Measurements from ENCODE around the gene NONO. TPM values are rescaled to one million over a fixed set of nuclear protein-coding genes. Genes with fewer than 3 reads are reported as not detected.
"Not testable (repeated sequence)": the region's sequence is repeated elsewhere in the genome, so short reads cannot be mapped to it uniquely, and the experiment has no call there.

NONO gene
- polyA plus RNA-seq, 1 donor from 2014 or later: 444 TPM

- Histone ChIP-seq H3K9ac (ENCODE audit: low read length) (no peak overlapping the region), H3K4me2 (ENCODE audit: low read length) (no peak overlapping the region), H3K27ac (ENCODE audit: low read length) (no peak overlapping the region), H3K9me2 (ENCODE audit: insufficient read depth, low read length) (no peaks in the 10 kb centered on the region), H3K4me3 (ENCODE audit: low read length) (no peak overlapping the region), H3K36me3 (ENCODE audit: insufficient read depth, low read length) (no peaks in the 10 kb centered on the region), H3F3A (ENCODE audit: insufficient read depth, low read length, poor library complexity, severe bottlenecking) (no peaks in the 10 kb centered on the region), H2AFZ (ENCODE audit: low read depth, low read length) (no peak overlapping the region), H3K79me2 (replicated peaks; ENCODE audit: insufficient read depth, low read length) (no peaks in the 10 kb centered on the region), H3K9me3 (ENCODE audit: low read length) (no peaks in the 10 kb centered on the region), H3K27me3 (ENCODE audit: insufficient read depth, low read depth, low read length) (no peaks in the 10 kb centered on the region), H4K20me1 (ENCODE audit: insufficient read depth) (no peaks in the 10 kb centered on the region)
- TF ChIP-seq TAF1 (IDR thresholded peaks at IDR 0.05; ENCODE audit: low read depth): no peak
These were observed 38.3 kb downstream of the NONO start for GRCh38 chrX:71321731-71322130.

- H3K27ac ChIP-seq (ENCODE audit: low read length); H3K9me2 ChIP-seq (ENCODE audit: insufficient read depth, low read length); H3K9ac ChIP-seq (ENCODE audit: low read length); H3K79me2 ChIP-seq (replicated peaks; ENCODE audit: insufficient read depth, low read length); H3F3A ChIP-seq (ENCODE audit: insufficient read depth, low read length, poor library complexity, severe bottlenecking); H3K9me3 ChIP-seq (ENCODE audit: low read length); H3K36me3 ChIP-seq (ENCODE audit: insufficient read depth, low read length); H3K4me3 ChIP-seq (ENCODE audit: low read length); H2AFZ ChIP-seq (ENCODE audit: low read depth, low read length); H4K20me1 ChIP-seq (ENCODE audit: insufficient read depth); H3K4me2 ChIP-seq (ENCODE audit: low read length); H3K27me3 ChIP-seq (ENCODE audit: insufficient read depth, low read depth, low read length): not testable (repeated sequence)
These were observed 41.0 kb downstream of the NONO start for GRCh38 chrX:71324452-71324851.

- Histone ChIP-seq H3K27ac (ENCODE audit: low read length) (no peak overlapping the region), H3K9ac (ENCODE audit: low read length) (no peak overlapping the region), H3K79me2 (replicated peaks; ENCODE audit: insufficient read depth, low read length) (no peaks in the 10 kb centered on the region), H3K4me3 (ENCODE audit: low read length) (no peak overlapping the region), H3K9me2 (ENCODE audit: insufficient read depth, low read length) (no peaks in the 10 kb centered on the region), H4K20me1 (ENCODE audit: insufficient read depth) (no peaks in the 10 kb centered on the region), H2AFZ (ENCODE audit: low read depth, low read length) (no peak overlapping the region), H3K9me3 (ENCODE audit: low read length) (no peaks in the 10 kb centered on the region), H3K4me2 (ENCODE audit: low read length) (no peak overlapping the region), H3K27me3 (ENCODE audit: insufficient read depth, low read depth, low read length) (no peaks in the 10 kb centered on the region), H3K36me3 (ENCODE audit: insufficient read depth, low read length) (no peaks in the 10 kb centered on the region), H3F3A (ENCODE audit: insufficient read depth, low read length, poor library complexity, severe bottlenecking) (no peaks in the 10 kb centered on the region)
- TF ChIP-seq REST (IDR thresholded peaks at IDR 0.05; ENCODE audit: borderline replicate concordance) (no peak), SMC3 (conservative IDR thresholded peaks at IDR 0.05; ENCODE audit: poor library complexity) (no peak), TAF1 (IDR thresholded peaks at IDR 0.05; ENCODE audit: low read depth) (no peak), POLR2AphosphoS5 (IDR thresholded peaks at IDR 0.05) (no peak), MXI1 (conservative IDR thresholded peaks at IDR 0.05; ENCODE audit: poor library complexity, severe bottlenecking) (no peak), CTCF (IDR thresholded peaks at IDR 0.05; ENCODE audit: poor library complexity, severe bottlenecking) (no peak), RAD21 (conservative IDR thresholded peaks at IDR 0.05) (no peak), EZH2 (IDR thresholded peaks at IDR 0.05; ENCODE audit: borderline replicate concordance, insufficient read depth, low read length, poor library complexity, severe bottlenecking) (no peak), EP300 (conservative IDR thresholded peaks at IDR 0.05; ENCODE audit: poor library complexity, severe bottlenecking) (no peak)
These were observed 43.0 kb downstream of the NONO start for GRCh38 chrX:71326394-71326793.

GRCh38 chrX:71349151-71349665 is 65.8 kb downstream of the NONO start:
- H3K36me3 ChIP-seq (ENCODE audit: insufficient read depth, low read length); H3K9me3 ChIP-seq (ENCODE audit: low read length); H3K9me2 ChIP-seq (ENCODE audit: insufficient read depth, low read length); H4K20me1 ChIP-seq (ENCODE audit: insufficient read depth); H3K79me2 ChIP-seq (replicated peaks; ENCODE audit: insufficient read depth, low read length); H3K27ac ChIP-seq (ENCODE audit: low read length); H2AFZ ChIP-seq (ENCODE audit: low read depth, low read length); H3K4me2 ChIP-seq (ENCODE audit: low read length); H3K9ac ChIP-seq (ENCODE audit: low read length); H3F3A ChIP-seq (ENCODE audit: insufficient read depth, low read length, poor library complexity, severe bottlenecking); H3K4me3 ChIP-seq (ENCODE audit: low read length); H3K27me3 ChIP-seq (ENCODE audit: insufficient read depth, low read depth, low read length): not testable (repeated sequence)

Measured in neural cell (in vitro differentiated cells).